GM10266 (cell line): ENCODE data around the gene MGMT.

ENCODE experiments used
- DNase-seq: peaks from one replicate; pipeline ENCODE4 v3.0.0; 2012; ENCODE audit errors: extremely low spot score
- TF ChIP-seq, protein P1 (sequence below): IDR thresholded peaks from 2 replicates; pipeline ENCODE4 v1.5.1; 2012; ENCODE audit warnings: mild to moderate bottlenecking, low read depth; ENCODE audit not compliant: control insufficient read depth, insufficient read depth; ENCODE audit errors: missing control alignments

Gene MGMT

GRCh38 chr10:129607607-129608109 lies 140.6 kb downstream of the MGMT start:
- DNase-seq, result no peak
- TF ChIP-seq, protein P1, sequence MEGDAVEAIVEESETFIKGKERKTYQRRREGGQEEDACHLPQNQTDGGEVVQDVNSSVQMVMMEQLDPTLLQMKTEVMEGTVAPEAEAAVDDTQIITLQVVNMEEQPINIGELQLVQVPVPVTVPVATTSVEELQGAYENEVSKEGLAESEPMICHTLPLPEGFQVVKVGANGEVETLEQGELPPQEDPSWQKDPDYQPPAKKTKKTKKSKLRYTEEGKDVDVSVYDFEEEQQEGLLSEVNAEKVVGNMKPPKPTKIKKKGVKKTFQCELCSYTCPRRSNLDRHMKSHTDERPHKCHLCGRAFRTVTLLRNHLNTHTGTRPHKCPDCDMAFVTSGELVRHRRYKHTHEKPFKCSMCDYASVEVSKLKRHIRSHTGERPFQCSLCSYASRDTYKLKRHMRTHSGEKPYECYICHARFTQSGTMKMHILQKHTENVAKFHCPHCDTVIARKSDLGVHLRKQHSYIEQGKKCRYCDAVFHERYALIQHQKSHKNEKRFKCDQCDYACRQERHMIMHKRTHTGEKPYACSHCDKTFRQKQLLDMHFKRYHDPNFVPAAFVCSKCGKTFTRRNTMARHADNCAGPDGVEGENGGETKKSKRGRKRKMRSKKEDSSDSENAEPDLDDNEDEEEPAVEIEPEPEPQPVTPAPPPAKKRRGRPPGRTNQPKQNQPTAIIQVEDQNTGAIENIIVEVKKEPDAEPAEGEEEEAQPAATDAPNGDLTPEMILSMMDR, result no peak

GRCh38 chr10:129608653-129609052 lies 141.6 kb downstream of the MGMT start:
- TF ChIP-seq, protein P1, result no peak
- no peak for DNase-seq

DNA sequence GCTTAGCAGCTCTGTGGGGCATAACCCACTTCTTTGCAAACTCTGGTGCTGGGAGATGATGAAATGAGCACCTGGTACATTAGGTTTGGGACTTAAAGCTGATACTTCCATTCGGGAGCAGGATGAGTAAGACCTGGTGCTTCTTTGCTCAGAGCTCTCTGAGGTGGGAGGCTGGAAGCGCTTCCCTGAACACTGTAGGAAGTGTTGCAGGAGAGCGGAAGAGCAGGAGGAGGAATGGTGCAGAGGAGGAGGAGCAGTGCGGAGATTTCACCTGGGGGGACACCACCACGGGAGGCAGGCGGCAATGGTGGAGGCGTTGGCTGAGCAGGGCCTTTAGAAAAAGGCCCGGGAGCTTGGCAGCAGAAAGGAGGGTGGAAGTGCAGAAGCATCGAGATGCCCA lies 142.5 kb downstream of the MGMT start:
- no peak for DNase-seq
- TF ChIP-seq, protein P1, result no peak

GRCh38 chr10:129612481-129613109 lies 145.6 kb downstream of the MGMT start:
- TF ChIP-seq, protein P1, result no peak
- no peak for DNase-seq

DNA sequence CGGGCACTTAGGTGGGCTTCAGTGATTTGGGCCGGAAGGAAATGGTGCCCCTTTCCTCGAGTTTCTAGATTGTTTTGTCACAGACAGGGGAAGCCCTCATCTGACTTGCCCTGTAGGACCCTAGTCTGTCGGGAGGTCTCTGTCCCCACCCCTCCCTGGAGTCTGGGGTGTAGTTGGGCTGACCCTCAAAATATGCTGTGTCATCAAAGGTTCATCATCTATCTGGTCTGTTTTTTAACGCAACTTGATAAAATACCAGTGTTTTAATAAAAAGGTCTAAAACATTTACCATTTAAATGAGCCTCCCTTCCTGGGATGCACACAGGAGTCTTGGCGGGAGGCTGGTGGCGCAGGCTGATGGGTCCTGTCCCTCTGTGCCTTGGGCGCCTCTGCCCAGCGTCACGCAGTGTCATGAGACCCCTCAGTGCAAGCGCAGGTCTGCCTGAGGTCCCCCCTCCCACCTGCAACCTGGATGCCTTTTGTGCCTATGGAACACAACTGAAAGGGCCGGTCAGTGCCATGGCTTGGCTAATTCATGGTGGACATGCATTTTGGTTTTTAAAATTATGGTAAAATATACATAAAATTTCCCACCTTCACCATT lies 146.4 kb downstream of the MGMT start:
- DNase-seq, result no peak
- TF ChIP-seq, protein P1, result no peak

DNA sequence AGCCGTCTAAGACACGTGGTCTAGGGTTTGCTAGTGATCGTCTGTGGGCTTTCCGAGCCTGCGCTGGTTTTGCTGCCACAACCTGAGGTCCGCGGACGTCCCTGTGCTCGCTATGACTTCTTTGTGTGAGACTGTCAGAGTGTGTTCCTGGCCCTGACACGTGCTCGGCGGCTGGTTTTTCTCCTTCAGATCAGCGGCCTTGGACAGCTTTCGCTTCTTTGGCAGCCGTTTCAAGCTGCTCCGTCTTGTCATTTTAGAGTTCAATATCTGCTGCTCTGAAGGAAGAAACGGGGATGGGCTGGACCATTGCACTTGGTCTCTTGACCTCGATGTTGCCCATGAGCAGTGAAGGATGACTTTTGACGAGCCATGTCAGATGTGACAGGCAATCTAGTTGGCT lies 147.3 kb downstream of the MGMT start:
- TF ChIP-seq, protein P1, result no peak
- no peak for DNase-seq

- TF ChIP-seq, protein P1, result no peak
- no peak for DNase-seq
Measured at GRCh38 chr10:129615381-129615780, 148.3 kb downstream of the MGMT start.
